ENCODE data around the gene KCNJ15.
"Not testable (repeated sequence)": the region's sequence is repeated elsewhere in the genome, so short reads cannot be mapped to it uniquely, and the experiment has no call there.

Gene KCNJ15

GRCh38 chr21:38244885-38245869 lies 11.6 kb upstream of the KCNJ15 start:
- DNase-seq (ENCODE audit: low read depth in 2 of 2), result peak; percentile 11 to 33

GRCh38 chr21:38246511-38246910 lies 10.3 kb upstream of the KCNJ15 start:
- DNase-seq (ENCODE audit: low read depth in 2 of 2), result no peak

- DNase-seq (ENCODE audit: low read depth in 2 of 2), result not testable (repeated sequence)
Measured at GRCh38 chr21:38247054-38247453, 9.7 kb upstream of the KCNJ15 start.

- DNase-seq (ENCODE audit: low read depth in 2 of 2), result no peak
Measured at GRCh38 chr21:38247738-38248510, 8.9 kb upstream of the KCNJ15 start.

GRCh38 chr21:38249256-38249655 lies 7.5 kb upstream of the KCNJ15 start:
- DNase-seq (ENCODE audit: low read depth in 2 of 2), result no peak

- DNase-seq (ENCODE audit: low read depth in 2 of 2), result no peak
Measured at GRCh38 chr21:38249696-38250278, 7.0 kb upstream of the KCNJ15 start.

GRCh38 chr21:38250991-38251418 lies 5.8 kb upstream of the KCNJ15 start:
- no peak for DNase-seq (ENCODE audit: low read depth in 2 of 2)

GRCh38 chr21:38254970-38255369 lies 1.8 kb upstream of the KCNJ15 start:
- no peak for DNase-seq (ENCODE audit: low read depth in 2 of 2)

- DNase-seq (ENCODE audit: low read depth in 2 of 2), result no peak
Measured at GRCh38 chr21:38255571-38256117, 1.1 kb upstream of the KCNJ15 start.

- no peak for DNase-seq (ENCODE audit: low read depth in 2 of 2)
Measured at GRCh38 chr21:38257667-38258066, 876 bp downstream of the KCNJ15 start.

GRCh38 chr21:38258521-38259485 lies 2.0 kb downstream of the KCNJ15 start:
- no peak for DNase-seq (ENCODE audit: low read depth in 2 of 2)

GRCh38 chr21:38259665-38260064 lies 2.9 kb downstream of the KCNJ15 start:
- DNase-seq (ENCODE audit: low read depth in 2 of 2), result no peak

GRCh38 chr21:38260426-38260825 lies 3.6 kb downstream of the KCNJ15 start:
- DNase-seq (ENCODE audit: low read depth in 2 of 2), result no peak

- no peak for DNase-seq (ENCODE audit: low read depth in 2 of 2)
Measured at GRCh38 chr21:38261851-38262250, 5.1 kb downstream of the KCNJ15 start.

GRCh38 chr21:38263493-38263892 lies 6.7 kb downstream of the KCNJ15 start:
- no peak for DNase-seq (ENCODE audit: low read depth in 2 of 2)

GRCh38 chr21:38264571-38264970 lies 7.8 kb downstream of the KCNJ15 start:
- DNase-seq (ENCODE audit: low read depth in 2 of 2), result no peak

GRCh38 chr21:38265166-38265565 lies 8.4 kb downstream of the KCNJ15 start:
- no peak for DNase-seq (ENCODE audit: low read depth in 2 of 2)

GRCh38 chr21:38266732-38267131 lies 9.9 kb downstream of the KCNJ15 start:
- no peak for DNase-seq (ENCODE audit: low read depth in 2 of 2)

GRCh38 chr21:38267136-38267755 lies 10.5 kb downstream of the KCNJ15 start:
- no peak for DNase-seq (ENCODE audit: low read depth in 2 of 2)
